Activated naive CD4-positive, alpha-beta T cell (primary cell): ENCODE measurements around the gene GRID2.

Experiments used
- DNase-seq, 4 experiments: peaks; one replicate each; lab custom pipeline; 2025; lab: John Stamatoyannopoulos, UW

GRID2 gene

DNA sequence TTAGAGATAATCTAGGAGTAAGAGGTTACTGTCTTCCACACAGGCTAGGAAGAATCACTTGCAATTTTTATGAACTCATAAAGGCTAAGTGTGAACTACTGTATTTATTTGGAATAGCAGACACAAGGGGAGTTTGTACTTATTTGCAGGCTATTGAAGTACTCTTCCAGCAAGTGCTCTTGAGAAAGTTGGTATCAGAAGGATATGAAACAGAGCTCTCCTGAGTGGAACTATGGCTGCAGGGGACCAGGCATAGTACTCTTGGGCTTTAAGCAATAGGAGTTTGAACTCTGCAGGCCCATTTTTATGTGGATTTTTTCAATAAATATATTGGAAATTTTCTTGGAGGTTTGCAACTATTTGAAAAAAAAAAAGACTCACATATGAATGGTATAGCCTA, 768.5 kb downstream of the GRID2 start:
- DNase-seq = no peak

DNA sequence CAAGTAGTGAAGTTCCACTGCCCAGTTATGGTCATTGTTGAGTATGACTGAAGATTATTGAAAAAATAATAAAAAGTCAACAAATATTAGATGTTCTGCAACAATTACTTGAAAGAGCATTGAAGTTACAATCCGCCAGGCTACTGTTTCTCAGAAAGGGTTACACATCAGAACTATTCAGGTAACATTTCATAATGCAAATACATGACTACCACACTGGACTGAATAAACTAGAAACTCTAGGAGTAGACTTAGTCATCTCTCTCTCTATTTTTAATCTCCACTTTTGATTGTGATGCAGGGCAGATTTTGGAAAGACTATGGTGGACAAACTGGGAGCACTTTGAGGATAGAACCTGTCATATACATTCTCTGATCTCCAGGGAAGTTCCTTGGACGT, 776.5 kb downstream of the GRID2 start:
- DNase-seq = no peak

DNA sequence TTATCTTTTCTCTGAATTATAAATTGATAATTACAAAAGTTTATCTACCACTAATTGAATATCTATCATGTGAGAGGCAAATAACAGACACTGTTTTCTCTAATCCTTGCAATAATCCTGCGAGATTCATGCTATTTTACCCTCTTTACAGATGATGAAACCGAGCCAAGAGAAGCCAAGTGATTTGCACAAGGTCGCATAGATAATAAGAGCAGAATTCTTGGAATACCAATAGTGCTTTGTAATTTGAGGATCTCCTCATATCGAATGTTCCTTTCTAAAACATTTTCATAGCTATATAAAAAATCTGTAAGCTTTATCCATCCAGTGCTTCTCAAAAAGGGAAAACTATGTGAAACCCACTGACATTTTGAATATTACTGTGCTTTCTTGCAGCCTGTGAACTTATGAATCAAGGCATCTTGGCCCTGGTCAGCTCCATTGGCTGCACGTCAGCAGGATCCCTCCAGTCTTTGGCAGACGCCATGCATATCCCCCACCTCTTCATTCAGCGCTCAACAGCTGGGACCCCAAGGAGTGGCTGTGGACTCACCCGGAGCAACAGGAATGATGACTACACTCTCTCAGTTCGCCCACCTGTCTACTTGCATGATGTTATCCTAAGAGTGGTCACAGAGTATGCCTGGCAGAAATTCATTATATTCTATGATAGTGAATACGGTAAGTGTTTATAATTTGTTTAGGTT, 781.0 kb downstream of the GRID2 start:
- DNase-seq = no peak

DNA sequence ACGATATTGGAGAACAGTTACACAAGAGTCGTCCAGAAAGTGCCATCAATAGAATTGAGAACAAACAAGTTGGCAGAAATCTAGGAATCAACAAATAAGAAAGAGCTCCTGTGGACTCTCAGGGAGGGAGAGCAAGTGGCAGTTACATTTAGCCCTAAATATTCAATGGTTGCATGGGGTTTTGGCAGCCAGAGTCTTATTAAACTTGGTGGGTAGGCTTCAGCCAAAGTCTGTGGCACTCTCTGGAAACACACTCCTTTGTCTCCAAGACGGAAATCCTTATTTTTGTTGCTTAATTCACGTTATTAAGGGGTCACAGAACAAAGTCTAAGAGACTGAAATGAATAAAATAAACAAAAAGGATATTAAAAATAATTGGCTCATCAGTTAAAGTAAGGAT, 782.6 kb downstream of the GRID2 start:
- no peak for DNase-seq

DNA sequence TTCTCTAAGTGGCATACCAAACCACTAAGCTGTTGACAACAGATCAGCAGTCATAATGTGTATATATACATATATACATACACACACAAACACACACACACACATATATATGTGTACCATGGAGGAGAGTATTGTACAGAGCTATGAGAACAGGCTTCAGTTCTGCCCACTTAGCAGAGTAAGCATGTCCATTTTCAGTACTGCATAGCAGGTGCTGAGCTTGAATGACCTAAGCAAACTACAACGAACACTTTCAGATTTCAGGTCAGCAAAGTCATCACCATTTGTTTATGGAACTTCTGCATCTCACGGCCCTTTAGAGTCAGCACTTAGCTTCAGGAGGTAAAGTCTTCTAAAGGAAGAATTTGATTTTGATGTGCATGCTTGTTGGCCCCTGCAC, 789.0 kb downstream of the GRID2 start:
- DNase-seq = no peak

DNA sequence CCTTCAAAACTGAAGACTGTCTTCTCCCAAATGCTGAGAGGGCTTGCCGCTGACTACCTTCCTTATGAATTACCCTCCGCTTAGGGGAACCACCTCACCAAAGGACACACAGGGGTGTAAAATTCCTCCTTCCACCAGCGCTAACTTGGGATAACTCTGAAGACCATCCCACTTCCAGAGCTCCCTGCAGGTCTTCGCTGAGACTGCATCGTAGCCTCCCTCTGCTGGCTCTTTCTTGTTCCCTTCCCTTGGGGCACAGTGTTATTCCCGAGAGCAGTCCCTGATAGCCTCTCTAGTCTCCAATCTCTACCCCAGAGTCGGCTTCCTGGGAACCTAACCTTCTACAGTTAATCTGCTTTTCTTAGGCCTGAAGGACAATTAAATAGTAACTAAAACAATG, 799.3 kb downstream of the GRID2 start:
- DNase-seq = no peak

DNA sequence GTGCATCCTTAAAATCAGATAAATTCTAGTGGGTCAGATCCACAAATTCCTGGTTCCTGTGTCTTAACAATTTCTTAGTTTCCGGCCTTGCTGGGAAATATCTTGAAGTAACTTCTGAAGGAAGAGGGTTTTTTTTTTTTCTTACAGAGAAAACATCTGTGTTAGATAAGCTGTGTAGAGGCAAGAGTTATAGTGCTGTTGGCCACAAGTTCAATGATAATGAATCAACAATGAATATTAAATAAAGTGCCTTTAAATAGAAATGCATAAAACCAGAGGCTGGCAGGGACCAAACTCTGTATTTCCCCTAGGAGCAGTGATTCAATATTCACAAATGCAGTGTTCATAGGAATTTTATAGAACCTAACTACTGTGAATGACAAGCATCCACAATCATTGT, 812.9 kb downstream of the GRID2 start:
- DNase-seq = no peak

DNA sequence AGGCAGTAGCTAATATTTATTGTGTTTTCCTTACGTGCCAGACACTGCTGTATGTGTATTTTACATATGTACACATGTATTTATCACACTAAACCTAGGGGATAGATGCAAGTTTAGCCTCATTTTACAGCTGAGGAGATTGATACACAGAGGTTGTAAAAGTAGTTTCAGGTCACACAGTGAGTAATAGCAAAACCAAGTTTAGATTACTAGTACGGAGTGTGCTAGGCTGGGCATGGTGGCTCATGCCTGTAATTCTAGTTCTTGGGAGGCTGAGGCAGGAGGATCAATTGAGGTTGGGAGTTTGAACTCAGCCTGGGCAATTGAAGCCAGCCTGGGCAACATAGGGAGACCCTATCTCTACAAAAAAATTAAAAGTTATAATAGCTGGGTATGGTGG, 823.7 kb downstream of the GRID2 start:
- no peak for DNase-seq

DNA sequence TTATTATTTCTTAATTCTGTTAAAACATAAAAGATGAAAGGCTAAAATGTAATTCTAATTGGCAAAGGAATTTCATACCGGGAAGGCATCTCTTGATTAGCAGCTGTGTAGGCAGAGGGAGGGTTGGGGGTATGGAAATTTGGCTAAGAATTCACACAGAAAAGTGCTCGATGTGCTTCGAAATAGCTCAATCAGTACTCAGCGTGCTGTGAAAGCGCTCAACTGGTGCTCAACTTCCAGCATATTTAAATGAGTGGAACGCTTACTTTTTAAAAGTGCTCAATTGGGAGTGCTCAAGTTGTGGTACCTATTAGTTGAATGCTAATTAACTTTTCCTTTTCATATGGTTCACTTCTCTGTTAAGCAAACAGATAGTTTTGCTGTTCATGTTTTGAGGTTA, 828.9 kb downstream of the GRID2 start:
- no peak for DNase-seq

DNA sequence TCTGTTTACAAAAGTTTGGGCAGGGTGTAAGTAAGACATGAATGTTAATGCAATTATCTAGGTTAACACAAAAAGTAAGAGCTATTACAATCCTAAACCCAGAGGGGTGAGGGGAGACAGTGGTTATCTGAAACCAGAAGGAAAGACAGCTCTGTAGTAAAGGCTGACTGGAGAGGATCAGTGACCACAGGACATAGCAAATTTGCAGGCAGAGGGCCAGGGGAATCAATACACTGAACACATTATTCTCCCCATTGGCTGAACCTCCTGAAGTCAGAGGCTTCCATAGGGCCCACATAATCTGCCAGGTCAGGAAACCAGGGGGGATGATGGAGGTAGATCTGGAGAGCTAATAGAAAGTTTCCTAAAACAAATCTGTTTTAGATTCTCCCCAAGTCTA, 835.4 kb downstream of the GRID2 start:
- no peak for DNase-seq

DNA sequence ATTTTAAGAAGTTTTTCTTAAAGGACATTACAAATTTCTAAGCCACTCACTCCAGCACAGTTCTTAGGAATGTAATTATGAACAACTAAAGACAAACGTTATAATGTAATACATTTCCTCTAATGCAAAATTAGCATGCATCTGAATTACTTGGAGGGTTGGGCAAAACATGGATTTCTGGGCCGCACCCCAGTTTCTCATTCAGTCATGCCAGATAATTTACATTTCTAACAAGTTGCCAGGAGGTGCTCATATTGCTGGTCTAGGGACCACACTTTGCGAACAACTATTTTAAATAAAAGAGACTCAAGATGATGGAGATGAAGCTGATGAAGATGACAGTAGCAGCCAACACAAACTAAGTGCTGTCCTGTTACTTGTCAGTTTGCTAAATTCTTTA, 840.1 kb downstream of the GRID2 start:
- no peak for DNase-seq

DNA sequence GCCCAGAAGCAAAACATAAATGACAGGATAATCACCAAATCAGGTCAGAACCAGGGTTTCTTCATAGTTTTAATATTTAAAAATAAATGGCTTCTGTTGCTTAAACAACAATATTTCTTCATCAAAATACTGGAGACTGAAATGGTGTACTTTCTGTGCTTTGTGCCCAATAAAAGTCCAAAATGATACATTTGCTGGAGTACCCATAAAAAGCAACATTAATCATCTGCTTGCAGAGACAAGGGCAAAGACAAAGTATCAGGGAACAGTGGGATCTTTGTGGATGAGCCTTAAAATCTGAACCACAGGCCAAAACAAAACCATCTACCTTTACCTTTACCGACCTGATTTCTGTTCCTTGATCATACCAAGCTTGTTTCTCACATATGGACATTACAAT, 840.9 kb downstream of the GRID2 start:
- DNase-seq = no peak

DNA sequence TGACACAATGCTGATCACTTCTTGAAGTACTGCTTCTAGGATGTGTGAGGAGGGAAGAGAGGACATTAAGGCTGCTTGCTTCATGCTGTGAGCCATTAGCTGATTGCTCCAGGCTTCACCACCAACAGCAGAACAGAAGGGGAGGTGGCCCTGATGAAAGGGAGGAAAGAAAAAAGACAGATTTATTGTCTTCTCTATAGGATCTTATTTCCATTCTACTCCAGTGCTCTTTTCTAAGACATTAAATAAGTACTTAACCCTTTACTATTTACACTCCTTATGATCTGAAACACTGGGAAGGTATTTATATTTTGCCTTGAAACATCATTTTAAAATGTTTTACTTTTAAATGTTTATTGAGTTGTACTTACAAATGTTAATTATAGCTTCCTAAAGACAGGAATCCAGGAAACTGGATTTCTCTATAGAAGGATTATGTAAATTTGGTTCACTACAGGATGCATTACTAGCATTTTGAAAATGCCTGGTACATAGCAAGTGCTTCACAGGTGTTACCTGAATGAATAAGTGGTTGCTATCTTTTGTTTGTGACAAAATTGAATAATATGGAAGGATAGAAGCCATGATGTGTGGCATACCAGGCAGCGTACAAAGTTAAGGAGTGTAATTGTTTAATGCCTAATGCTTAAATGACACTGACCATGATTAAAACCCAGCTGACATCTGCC, 843.9 kb downstream of the GRID2 start:
- DNase-seq = no peak

DNA sequence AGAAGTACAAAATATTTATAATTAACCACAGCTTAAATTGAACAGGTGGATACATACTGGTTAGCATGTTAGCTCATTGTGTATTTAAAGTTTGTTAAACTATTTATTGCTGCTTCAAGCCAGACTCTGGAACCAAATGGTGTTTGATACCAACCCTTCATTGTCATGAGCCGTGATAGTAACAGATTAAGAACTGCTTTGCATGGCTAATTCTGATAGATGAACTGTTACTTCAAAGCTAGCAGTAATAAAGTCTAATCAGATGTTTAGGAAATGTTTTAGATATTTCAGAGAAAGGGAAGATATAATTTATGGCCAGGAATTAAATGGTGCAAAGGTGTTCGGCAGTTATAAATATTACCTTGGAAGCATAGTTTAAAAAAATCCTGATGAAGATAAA, 848.7 kb downstream of the GRID2 start:
- DNase-seq = no peak

DNA sequence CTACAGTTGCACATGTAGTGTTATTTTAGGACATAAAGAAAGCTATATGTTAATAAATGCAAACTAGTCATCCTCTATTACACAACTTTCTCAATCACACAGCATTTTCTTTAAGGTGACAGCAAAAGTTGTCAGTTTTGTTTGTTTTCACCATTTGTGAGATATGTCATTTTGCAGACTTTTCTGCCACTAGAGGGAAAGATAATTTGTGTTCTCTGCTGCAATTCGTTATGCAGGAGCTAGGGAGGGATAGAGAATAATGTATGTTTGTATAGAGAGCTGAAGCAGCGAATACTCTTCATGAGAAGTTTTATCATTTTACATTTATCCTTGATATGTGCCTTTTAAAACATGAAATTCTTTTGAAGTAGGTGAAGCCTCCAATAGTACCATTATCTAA, 854.2 kb downstream of the GRID2 start:
- DNase-seq = no peak

DNA sequence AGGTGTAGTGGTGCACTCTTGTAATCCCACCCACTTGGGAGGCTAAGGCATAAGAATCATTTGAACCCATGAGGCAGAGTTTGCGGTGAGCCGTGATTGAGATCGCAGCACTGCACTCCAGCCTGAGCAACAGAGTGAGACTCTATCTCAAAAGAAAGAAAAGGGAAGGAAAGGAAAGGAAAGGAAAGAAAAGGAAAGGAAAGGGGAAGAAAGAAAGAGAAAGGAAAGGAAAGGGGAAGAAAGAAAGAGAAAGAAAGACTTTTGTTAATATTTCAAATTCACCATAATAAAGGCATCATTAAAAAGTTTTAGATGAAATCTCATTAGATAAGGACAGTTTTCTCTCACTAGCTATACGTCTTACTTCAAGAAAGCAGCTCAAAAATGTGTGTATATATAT, 864.3 kb downstream of the GRID2 start:
- DNase-seq = no peak

DNA sequence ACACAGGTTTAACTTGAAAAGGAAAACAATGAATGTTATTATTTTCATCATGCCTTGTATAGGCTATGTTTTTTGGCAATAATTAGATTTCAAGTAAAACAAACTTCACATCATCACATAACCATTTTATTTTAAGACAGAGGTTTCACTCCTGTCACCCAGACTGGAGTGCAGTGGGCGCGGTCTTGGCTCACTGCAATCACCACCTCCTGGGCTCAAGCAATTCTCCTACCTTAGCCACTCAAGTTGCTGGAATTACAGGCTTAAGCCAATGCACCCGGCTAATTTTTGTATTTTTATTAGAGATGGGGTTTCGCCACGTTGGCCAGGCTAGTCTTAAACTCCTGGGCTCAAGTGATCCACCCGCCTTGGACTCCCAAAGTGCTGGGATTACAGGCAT, 866.2 kb downstream of the GRID2 start:
- no peak for DNase-seq

DNA sequence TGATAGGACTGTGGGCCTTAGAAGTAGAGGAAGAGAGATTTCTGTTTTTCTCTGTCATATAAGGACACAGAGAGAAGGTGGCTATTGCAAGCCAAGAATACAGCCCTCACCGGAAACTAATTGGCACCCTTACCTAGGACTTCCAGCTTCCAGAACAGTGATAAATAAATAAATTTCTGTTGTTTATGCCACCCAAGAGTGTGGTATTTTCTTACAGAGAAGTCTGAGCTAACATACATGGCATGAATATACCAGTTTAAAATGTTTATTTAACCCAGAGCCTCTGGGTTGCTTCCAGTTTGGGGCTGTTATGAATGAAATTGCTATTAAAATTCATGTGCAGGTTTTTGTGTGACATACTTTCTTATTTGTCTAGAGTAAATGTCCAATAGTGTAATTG, 870.8 kb downstream of the GRID2 start:
- DNase-seq = no peak

DNA sequence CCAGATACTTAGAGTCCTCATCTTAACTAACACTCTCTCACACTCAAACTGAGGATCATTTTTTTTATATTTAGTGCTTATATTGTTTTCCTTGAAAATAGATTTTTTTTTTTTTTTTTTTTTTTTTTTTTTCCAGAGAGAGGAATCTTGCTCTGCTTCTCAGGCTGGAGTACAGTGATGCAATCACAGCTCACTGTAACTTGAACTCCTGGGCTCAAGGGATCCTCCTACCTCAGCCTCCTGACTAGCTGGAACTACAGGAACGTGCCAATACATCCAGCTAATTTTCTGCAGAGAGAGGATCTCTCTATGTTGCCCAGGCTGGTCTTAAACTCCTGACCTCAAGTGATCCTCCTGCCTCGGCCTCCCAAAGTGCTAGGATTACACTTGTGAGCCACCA, 874.5 kb downstream of the GRID2 start:
- DNase-seq = no peak

DNA sequence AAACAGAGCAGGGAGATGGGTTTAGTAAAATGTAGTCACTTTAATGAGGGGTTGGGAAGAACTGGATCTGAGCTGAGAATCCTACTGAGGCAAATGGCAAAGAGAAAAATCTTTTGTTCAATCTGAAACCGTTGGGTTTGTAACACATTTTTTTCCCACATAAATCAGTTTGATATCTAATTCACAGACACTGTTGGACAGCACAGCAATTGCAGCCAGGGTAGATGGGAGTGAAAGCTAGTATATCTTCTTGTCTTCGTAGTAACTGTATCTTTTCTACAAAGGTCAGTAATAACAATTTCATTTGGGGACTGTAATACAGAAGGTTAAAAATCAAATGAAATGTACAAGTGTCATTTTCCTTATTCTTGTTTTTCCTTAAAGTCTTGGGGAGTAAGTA, 875.3 kb downstream of the GRID2 start:
- DNase-seq = no peak

DNA sequence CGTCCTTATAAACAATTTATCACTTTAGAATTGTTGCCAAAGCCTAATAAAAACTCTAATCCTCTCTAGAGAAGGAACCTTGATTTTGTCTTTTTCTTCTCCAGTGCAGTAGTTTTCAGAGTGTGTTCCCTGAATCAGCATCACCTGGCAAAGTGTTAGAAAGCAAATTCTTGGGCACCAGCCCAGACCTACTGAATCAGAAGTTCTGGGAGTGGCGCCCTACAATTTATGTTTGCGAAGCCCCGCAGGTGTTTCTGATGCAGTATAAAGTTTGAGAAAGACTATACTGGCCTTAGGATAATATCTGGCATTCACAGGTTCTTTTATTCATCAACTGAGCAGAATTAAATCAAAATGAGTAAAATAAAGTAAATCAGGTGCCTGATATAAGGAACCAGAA, 879.0 kb downstream of the GRID2 start:
- DNase-seq = no peak

DNA sequence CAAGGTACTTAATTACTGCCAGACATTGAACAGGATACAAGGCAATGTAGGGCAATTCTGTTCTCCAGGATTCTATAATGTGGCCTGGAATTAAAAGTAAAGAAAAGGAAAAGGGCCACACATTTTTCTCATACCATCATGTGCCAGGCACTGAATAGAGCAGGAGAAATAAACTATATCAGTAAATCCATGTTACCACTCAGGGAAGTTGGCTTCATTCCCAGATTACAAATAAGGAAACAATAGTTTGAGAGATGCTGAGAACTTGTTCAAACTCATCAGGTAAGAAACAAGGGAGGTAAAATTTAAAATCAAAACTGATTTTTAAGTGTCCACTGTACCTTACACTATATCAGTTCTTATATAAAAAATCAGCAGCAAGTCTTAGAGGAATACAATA, 879.8 kb downstream of the GRID2 start:
- DNase-seq = no peak

DNA sequence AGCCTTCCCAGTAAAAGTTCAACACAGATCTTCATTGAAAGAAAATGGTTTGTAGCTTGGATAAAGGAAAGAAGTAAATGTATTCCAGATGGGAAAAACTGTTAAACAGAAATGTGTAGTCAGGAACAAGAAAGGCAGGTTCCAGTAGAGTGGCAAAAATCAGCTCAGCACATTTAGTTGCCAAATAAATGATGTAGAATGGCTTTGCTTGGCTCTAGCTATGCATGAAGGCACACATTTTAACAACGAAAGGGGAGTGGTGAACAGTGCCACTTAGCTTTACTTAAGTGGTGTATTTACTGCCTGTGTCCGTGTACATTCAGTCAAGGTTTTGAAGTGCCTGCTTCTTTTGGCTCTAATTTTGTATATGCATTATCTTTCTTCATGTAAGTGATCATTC, 880.3 kb downstream of the GRID2 start:
- DNase-seq = no peak

DNA sequence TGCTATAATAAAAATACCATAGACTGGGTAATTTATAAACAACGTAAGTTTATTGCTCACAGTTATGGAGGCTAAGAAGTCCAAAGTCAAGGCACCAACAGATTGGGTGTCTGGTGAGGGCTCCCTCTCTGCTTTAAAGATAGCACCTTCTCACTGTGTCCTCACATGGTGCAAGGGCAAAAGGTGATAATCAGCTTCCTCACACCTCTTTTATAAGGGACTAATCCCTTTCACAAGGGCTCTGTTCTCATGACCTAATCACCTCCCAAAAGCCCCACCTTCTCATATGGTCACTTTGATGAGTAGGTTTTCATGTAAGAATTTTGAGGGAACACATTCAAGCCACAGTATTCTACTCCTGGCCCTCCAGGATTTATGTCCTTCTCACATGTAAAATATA, 883.1 kb downstream of the GRID2 start:
- DNase-seq = no peak
